Renal pelvis (tissue), 12 donors: ENCODE measurements around the gene ZIM2. TPM values are rescaled to one million over a fixed set of nuclear protein-coding genes. Genes with fewer than 3 reads are reported as not detected.
A peak's percentile ranks its signal among the peaks of the same experiment; 100 is the strongest.
"Not testable (repeated sequence)": the region's sequence is repeated elsewhere in the genome, so short reads cannot be mapped to it uniquely, and the experiment has no call there.

Source experiments
- DNase-seq: peaks from one replicate; pipeline ENCODE4 v3.0.0-alpha.2; 2013
- long read RNA-seq, 16 experiments: transcript quantifications; one replicate each; lab custom pipeline, GENCODE V29; 2026
- polyA plus RNA-seq, 3 donors: library from polyadenylated mRNA; unstranded; fragments of 120-200 nt; gene quantifications; one replicate each; pipeline ENCODE4 v1.2.1, GENCODE V29; 2013; ENCODE audit not compliant: insufficient read length in 3 of 3

ZIM2 gene
- 1 to 10 TPM; 1.5 to 3.7 (median 3.6) TPM for polyA plus RNA-seq
- long read RNA-seq, donor 1 = 0 reads
- long read RNA-seq, donor 2 = 0 reads
- long read RNA-seq, donor 3 = 0 reads
- long read RNA-seq, donor 4 = 0 reads
- long read RNA-seq, donor 5 = 0 reads
- long read RNA-seq, donor 6 = 0 reads
- long read RNA-seq, donor 7 = 0 reads
- long read RNA-seq, donor 8, partial matches to known transcripts = 0 of 1 reads
- long read RNA-seq, donor 8, other reads (novel, unspliced or antisense) = 0 of 1 reads
- long read RNA-seq, donor 9 = 0 reads
- long read RNA-seq, donor 10 = 0 reads
- long read RNA-seq, donor 11 = 0 reads
- long read RNA-seq, donor 12 = 0 reads
- long read RNA-seq, donor 13 = 0 reads
- long read RNA-seq, donor 14, partial matches to known transcripts = 0 of 5 reads
- long read RNA-seq, donor 14, other reads (novel, unspliced or antisense) = 5 of 5 reads
- long read RNA-seq, donor 15, partial matches to known transcripts = 0 of 5 reads
- long read RNA-seq, donor 15, other reads (novel, unspliced or antisense) = 5 of 5 reads
- long read RNA-seq, donor 16 = 0 reads

- DNase-seq = peak; percentile 84
Measured at GRCh38 chr19:56840451-56841192, at the start of gene ZIM2, which contains the start of gene PEG3. TSS of gene ZIM2 (minus strand) at chr19:56840726. CDS start at chr19:56824277, 16,449 bp downstream. TSS of gene PEG3 (minus strand) at chr19:56840726. CDS start at chr19:56824655, 16,071 bp downstream.

- no peak for DNase-seq
Measured at GRCh38 chr19:56885173-56885985, 44.9 kb upstream of the ZIM2 start.

DNA sequence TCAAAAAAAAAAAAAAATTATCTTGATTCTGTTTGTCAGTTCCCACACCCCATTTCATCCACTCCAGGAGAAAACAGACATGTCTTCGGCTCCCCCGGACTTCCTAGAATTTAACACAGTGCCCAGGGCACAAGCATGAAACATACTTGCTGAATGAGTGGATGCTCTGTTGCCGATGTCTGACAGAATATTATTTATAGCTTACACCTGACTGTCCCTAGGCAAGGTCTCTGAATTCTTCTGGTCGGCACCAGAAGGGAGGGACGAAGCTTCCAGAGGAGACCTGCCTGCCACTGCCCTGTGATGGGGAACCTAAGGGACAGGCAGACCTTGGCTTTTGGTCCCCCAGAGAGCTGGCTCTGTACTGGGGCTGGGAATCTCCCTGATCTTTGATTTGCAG lies 43.9 kb upstream of the ZIM2 start:
- DNase-seq = no peak

GRCh38 chr19:56880592-56881190 lies 40.2 kb upstream of the ZIM2 start:
- no peak for DNase-seq

GRCh38 chr19:56877069-56877715 lies 36.7 kb upstream of the ZIM2 start:
- no peak for DNase-seq

DNA sequence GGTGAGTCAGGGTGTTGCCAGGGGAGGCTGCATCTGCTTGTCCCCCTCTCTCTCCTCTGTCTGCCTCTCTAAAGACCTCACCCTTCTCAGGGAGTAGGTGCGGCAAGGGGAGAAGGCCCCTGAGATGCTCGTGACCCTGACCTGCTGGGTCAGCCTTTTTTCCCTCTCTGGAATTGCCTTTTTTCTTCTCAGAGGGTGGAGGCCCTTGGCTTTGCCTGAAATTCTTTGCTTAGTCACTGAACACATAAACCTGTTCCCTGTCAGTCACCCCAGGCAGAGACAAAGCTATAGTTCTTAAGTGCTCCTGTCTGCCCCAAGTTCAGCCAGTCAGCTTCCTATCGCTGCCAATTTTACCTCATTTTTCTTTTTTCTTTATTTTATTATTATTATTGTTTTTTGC lies 35.2 kb upstream of the ZIM2 start:
- DNase-seq = no peak

GRCh38 chr19:56874530-56874929 lies 34.0 kb upstream of the ZIM2 start:
- DNase-seq = no peak

- no peak for DNase-seq
Measured at GRCh38 chr19:56873493-56873892, 33.0 kb upstream of the ZIM2 start.

- DNase-seq = no peak
Measured at GRCh38 chr19:56869886-56870285, 29.4 kb upstream of the ZIM2 start.

DNA sequence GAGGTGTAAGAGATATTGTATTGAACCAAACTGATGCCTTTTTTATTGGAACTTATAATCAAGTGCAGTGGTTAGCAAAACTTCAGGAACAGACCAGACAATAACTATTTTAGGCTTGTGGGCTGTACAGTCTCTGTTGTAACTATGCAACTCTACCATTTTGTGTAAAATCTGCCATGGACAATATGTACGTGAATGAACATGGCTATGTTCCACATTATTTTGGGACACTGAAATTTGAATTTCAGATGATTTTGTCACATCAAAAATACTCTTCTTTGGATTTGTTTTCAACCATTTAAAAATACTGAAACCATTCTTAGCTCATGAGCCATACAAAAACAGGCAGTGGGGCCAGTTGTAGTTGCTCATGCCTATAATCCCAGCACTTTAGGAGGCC lies 27.9 kb upstream of the ZIM2 start:
- no peak for DNase-seq

GRCh38 chr19:56866538-56866937 lies 26.0 kb upstream of the ZIM2 start:
- peak; percentile 71 for DNase-seq

DNA sequence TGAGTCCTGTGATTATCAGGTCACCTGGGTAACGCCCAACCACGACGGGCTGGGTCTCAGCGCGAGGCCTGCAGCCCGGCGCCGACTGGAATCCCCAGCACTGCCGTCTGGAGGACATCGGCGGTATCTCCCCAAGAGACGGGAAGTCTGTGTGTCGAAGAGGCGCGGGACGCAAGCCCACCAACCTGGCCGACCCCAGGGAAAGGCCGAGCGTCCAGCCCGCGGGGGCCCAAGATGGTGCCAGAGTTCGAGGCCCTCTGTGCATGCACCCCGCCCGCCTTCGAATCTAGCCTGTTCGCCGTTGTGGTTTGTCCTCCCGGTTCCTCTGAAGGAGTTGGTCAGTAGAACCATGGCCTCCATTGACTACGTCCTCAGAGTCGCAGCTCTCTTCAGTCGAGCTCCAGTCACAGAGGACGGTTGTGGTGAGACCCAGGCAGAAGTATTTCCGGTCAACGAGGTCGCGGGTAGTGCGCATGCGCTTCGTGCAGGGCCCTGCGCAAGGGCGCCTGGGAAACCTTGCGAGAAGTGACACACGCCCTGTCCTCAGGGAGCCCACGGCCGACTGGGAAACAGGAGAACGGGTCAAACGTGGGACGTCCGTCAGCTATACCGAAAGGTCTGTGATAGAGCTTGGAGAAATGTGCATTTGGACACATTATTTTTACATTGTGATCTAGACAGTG lies 24.1 kb upstream of the ZIM2 start:
- no peak for DNase-seq

GRCh38 chr19:56862741-56863140 lies 22.2 kb upstream of the ZIM2 start:
- no peak for DNase-seq

GRCh38 chr19:56860409-56860808 lies 19.9 kb upstream of the ZIM2 start:
- DNase-seq = not testable (repeated sequence)

DNA sequence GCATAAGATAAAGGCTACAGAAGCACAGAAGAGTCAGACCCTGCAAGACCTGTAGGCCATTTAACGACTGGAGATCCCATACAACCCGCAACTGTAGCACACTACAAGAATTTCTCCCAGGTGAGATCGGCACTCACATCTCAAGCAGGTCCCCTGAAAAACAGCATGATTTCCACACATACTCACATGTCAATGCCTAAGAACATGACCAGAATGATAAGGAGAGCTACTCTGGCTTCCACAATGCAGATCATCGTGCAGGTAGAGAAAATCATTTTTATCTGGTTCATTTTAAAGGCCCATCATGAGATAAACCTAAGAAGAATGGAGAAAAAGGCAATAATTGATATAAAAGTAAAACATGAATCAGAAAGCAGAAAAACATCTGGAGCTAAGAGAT lies 17.5 kb upstream of the ZIM2 start:
- DNase-seq = no peak

DNA sequence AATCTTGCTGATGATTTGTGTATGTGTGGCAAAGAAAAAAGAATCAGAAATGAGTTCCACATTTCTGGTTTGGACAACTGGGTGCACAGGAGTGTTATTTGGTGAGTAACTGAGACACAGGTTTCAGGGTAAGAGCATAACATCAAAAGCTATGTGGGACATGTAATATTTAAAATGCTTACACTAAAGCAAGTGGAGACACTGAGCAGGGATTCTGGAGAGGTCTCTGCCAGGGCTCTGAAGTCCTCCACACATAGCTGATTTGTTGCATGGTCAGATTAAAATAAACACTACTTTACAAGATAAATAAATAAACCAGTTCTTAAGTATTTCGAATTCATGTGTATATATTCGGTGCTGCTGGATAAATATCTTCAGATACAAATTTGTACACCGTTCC lies 16.3 kb upstream of the ZIM2 start:
- DNase-seq = no peak

GRCh38 chr19:56852361-56852760 lies 11.8 kb upstream of the ZIM2 start:
- DNase-seq = not testable (repeated sequence)

GRCh38 chr19:56848166-56848565 lies 7.6 kb upstream of the ZIM2 start:
- no peak for DNase-seq

GRCh38 chr19:56842412-56842811 lies 1.9 kb upstream of the ZIM2 start:
- DNase-seq = no peak

DNA sequence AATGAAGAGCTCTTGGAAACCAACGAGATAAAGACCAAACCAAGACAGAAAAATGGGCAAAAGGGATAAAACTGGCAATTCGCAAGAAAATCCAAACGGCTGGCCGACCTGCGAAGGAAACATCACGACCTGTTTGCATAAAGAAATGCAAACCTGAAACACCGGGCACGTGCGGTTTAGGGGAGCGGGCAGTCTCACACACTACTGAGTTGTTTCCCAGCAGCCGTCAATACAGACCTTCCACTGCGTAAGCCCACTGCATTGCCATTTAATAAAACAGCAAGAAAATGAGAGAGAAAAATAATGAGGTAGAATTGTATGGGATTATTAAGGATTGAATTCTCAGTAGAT lies 642 bp upstream of the ZIM2 start:
- peak; percentile 15 for DNase-seq
